OCI-LY3 (cell line): ENCODE measurements around the gene DSTYK.

Source experiments
- CTCF ChIP-seq: fragments of 200-600, 300-600 bp; sonication (generic); IDR thresholded peaks from 2 replicates; pipeline ENCODE4 v1.5.1; 2014; ENCODE audit warnings: antibody characterized with exemption, low read length, low read depth
- EZH2phosphoT487 ChIP-seq: fragments of 200-600 bp; shearing (Covaris generic); IDR thresholded peaks from 2 replicates; pipeline ENCODE4 v1.6.1; 2018; ENCODE audit warnings: antibody characterized with exemption, mixed run types, low read depth

- TF ChIP-seq CTCF (peak; percentile 97), EZH2phosphoT487 (no peak)
Observed at GRCh38 chr1:205141236-205142101, 70.0 kb downstream of the DSTYK start.
